ENCODE measurements around the gene NR1H4.

- TF ChIP-seq CTCF (IDR thresholded peaks at IDR 0.05) (no peak), POLR2A (IDR thresholded peaks at IDR 0.05) (no peak)
These were observed 16.4 kb downstream of the NR1H4 start for GRCh38 chr12:100490056-100490455.
